SK-N-SH (cell line): ENCODE results near the gene SELENOM. TPM values are rescaled to one million over a fixed set of nuclear protein-coding genes. Genes with fewer than 3 reads are reported as not detected.
A peak's percentile ranks its signal among the peaks of the same experiment; 100 is the strongest.

Source experiments
- CTCF ChIA-PET: fragments of 300-600, 350-600 bp; formaldehyde crosslinking; extraction: SDS; loops from one replicate; lab custom pipeline; 2021; lab: Yijun Ruan, JAX
- POLR2A ChIA-PET: fragments of 350-600 bp; sonication (Branson Sonifier 250); formaldehyde crosslinking; extraction: SDS; loops from one replicate; lab custom pipeline; 2020; ENCODE audit warnings: antibody characterized with exemption, inconsistent platforms; lab: Yijun Ruan, JAX
- DNase-seq: peaks from one replicate; pipeline ENCODE4 v3.0.0; 2012
- H2AFZ ChIP-seq: fragments of 200-600 bp; sonication (generic); 2 replicates; pipeline ENCODE4 v1.8.1; 2016; ENCODE audit warnings: antibody characterized with exemption, mild to moderate bottlenecking, low read depth
- H3F3A ChIP-seq: fragments of 200-600 bp; sonication (generic); replicated peaks from 2 replicates; pipeline ENCODE3; 2016; ENCODE audit warnings: antibody characterized with exemption, mild to moderate bottlenecking; ENCODE audit not compliant: insufficient read depth
- H3K27ac ChIP-seq, 2 experiments: fragments of 200-500 bp in 1 of 2; fragments of 200-600 bp in 1 of 2; sonication (Bioruptor generic) in 1 of 2; sonication (generic), shearing (Covaris generic) in 1 of 2; 2 replicates each; pipeline versions ENCODE4 v1.5.1 to v1.6.1; 2014 to 2016; ENCODE audit warnings: low read depth in 2 of 2, inconsistent platforms in 1 of 2, low read length in 1 of 2, mild to moderate bottlenecking in 1 of 2, mixed read lengths in 1 of 2
- H3K27me3 ChIP-seq: fragments of 200-600 bp; sonication (generic), shearing (Covaris generic); 2 replicates; pipeline ENCODE4 v1.6.1; 2016; ENCODE audit warnings: mixed run types; ENCODE audit not compliant: insufficient read depth
- H3K36me3 ChIP-seq, 2 experiments: fragments of 200-500 bp in 1 of 2; fragments of 200-600 bp in 1 of 2; sonication (Bioruptor generic) in 1 of 2; sonication (generic) in 1 of 2; replicated peaks in 1 of 2; 2 replicates each; pipeline versions ENCODE3 to v1.5.1; 2014 to 2016; ENCODE audit warnings: low read length in 1 of 2, mild to moderate bottlenecking in 1 of 2; ENCODE audit not compliant: insufficient read depth in 2 of 2, control insufficient read depth in 1 of 2
- H3K4me1 ChIP-seq, 2 experiments: fragments of 200-500 bp in 1 of 2; fragments of 200-600 bp in 1 of 2; sonication (Bioruptor generic) in 1 of 2; sonication (generic), shearing (Covaris generic) in 1 of 2; 2 replicates each; pipeline versions ENCODE4 v1.5.1 to v1.6.1; 2014 to 2016; ENCODE audit warnings: low read depth in 1 of 2, low read length in 1 of 2, mixed run types in 1 of 2; ENCODE audit not compliant: insufficient read depth in 2 of 2, control insufficient read depth in 1 of 2
- H3K4me2 ChIP-seq: fragments of 200-600 bp; sonication (generic), shearing (Covaris generic); 2 replicates; pipeline ENCODE4 v1.6.1; 2017; ENCODE audit warnings: mixed run types
- H3K4me3 ChIP-seq, 2 experiments: fragments of 200-500 bp in 1 of 2; fragments of 200-600 bp in 1 of 2; sonication (Bioruptor generic) in 1 of 2; sonication (generic), shearing (Covaris generic) in 1 of 2; 2 replicates each; pipeline versions ENCODE4 v1.5.1 to v1.8.1; 2014 to 2016; ENCODE audit warnings: low read depth in 2 of 2, inconsistent platforms in 1 of 2, low read length in 1 of 2, mild to moderate bottlenecking in 1 of 2, mixed read lengths in 1 of 2, moderate library complexity in 1 of 2
- H3K79me2 ChIP-seq: fragments of 200-600 bp; sonication (generic); 2 replicates; pipeline ENCODE4 v1.8.1; 2017; ENCODE audit warnings: mild to moderate bottlenecking; ENCODE audit not compliant: insufficient read depth
- H3K9ac ChIP-seq: fragments of 200-600 bp; sonication (generic); 2 replicates; pipeline ENCODE4 v1.6.1; 2017; ENCODE audit warnings: mixed run types
- H3K9me2 ChIP-seq: fragments of 200-600 bp; sonication (generic); 2 replicates; pipeline ENCODE4 v1.6.1; 2017; ENCODE audit warnings: mixed run types
- H3K9me3 ChIP-seq: fragments of 200-600 bp; sonication (generic); 2 replicates; pipeline ENCODE4 v1.6.1; 2017; ENCODE audit warnings: mixed run types, mild to moderate bottlenecking, moderate library complexity
- H4K20me1 ChIP-seq: fragments of 200-600 bp; sonication (generic); 2 replicates; pipeline ENCODE4 v1.6.1; 2017; ENCODE audit warnings: mild to moderate bottlenecking, mixed run types; ENCODE audit not compliant: insufficient read depth
- CTCF ChIP-seq: fragments of 200-600 bp; sonication (generic); IDR thresholded peaks from 2 replicates; pipeline ENCODE4 v1.6.1; 2017; ENCODE audit warnings: antibody characterized with exemption, mild to moderate bottlenecking, moderate library complexity
- EZH2phosphoT487 ChIP-seq: fragments of 200-600 bp; sonication (generic); IDR thresholded peaks from 2 replicates; pipeline ENCODE4 v1.6.1; 2017; ENCODE audit warnings: low read depth, mixed run types, mild to moderate bottlenecking, antibody characterized with exemption, moderate library complexity, borderline replicate concordance
- FOSL2 ChIP-seq: IDR thresholded peaks from 2 replicates; pipeline ENCODE4 v1.4.0; 2012; ENCODE audit warnings: low read depth, mild to moderate bottlenecking, moderate library complexity, borderline replicate concordance
- FOXM1 ChIP-seq: IDR thresholded peaks from 2 replicates; pipeline ENCODE4 v1.4.0; 2012; ENCODE audit warnings: low read depth, mild to moderate bottlenecking
- GABPA ChIP-seq: IDR thresholded peaks from 2 replicates; pipeline ENCODE4 v1.4.0; 2012; ENCODE audit warnings: low read depth, mild to moderate bottlenecking
- IRF3 ChIP-seq: fragments of 150-350 bp; IDR thresholded peaks from 2 replicates; pipeline ENCODE4 v1.6.1; 2016; ENCODE audit warnings: mild to moderate bottlenecking, low read depth, low read length
- MAX ChIP-seq: IDR thresholded peaks from 2 replicates; pipeline ENCODE4 v1.4.0; 2012; ENCODE audit warnings: low read depth
- MEF2A ChIP-seq: IDR thresholded peaks from 2 replicates; pipeline ENCODE4 v1.4.0; 2012; ENCODE audit warnings: low read depth, borderline replicate concordance
- MXI1 ChIP-seq: IDR thresholded peaks from 2 replicates; pipeline ENCODE4 v1.6.1; 2012; ENCODE audit warnings: mild to moderate bottlenecking, low read depth, low read length, improper control_type of control experiment
- RAD21 ChIP-seq: IDR thresholded peaks from 2 replicates; pipeline ENCODE4 v1.6.1; 2012; ENCODE audit warnings: mild to moderate bottlenecking, low read length
- RCOR1 ChIP-seq: fragments of 150-350 bp; IDR thresholded peaks from 2 replicates; pipeline ENCODE4 v1.6.1; 2017; ENCODE audit warnings: antibody characterized with exemption, low read length
- REST ChIP-seq: IDR thresholded peaks from 2 replicates; pipeline ENCODE4 v1.6.1; 2012; ENCODE audit warnings: mild to moderate bottlenecking, low read depth, low read length, moderate library complexity
- RFX5 ChIP-seq: IDR thresholded peaks from 2 replicates; pipeline ENCODE4 v1.6.1; 2012; ENCODE audit warnings: mild to moderate bottlenecking, improper control_type of control experiment, low read length
- SIN3A ChIP-seq: IDR thresholded peaks from 2 replicates; pipeline ENCODE4 v1.6.1; 2012; ENCODE audit warnings: low read depth, mild to moderate bottlenecking, low read length, moderate library complexity, borderline replicate concordance
- TAF1 ChIP-seq: IDR thresholded peaks from 2 replicates; pipeline ENCODE4 v1.6.1; 2012; ENCODE audit warnings: low read depth, mild to moderate bottlenecking, low read length, moderate library complexity, borderline replicate concordance
- ZBTB33 ChIP-seq: IDR thresholded peaks from 2 replicates; pipeline ENCODE4 v1.4.0; 2012; ENCODE audit warnings: low read depth, borderline replicate concordance
- WGBS: methylation state at CpG from one replicate; pipeline ENCODE4 v1.1.6; 2017; ENCODE audit warnings: low lambda C conversion rate; 5-methylcytosine and 5-hydroxymethylcytosine counted together
- polyA plus RNA-seq, 3 experiments: library from polyadenylated mRNA; depleted of rRNA; stranded (reverse); fragments of >200 nt; gene quantifications; 2 replicates each; pipeline ENCODE4 v1.2.3, GENCODE V29; 2012

SELENOM gene
- polyA plus RNA-seq, 1 of the 3 experiments (the other 2 are of a cell fraction), result 117 TPM

- peak overlapping the region; percentile 88 for H3K4me2 ChIP-seq
These were observed 14.8 kb upstream of the SELENOM start for GRCh38 chr22:31122196-31122531.

More at GRCh38 chr22:31122196-31122531, 14.8 kb upstream of the SELENOM start:
- Histone ChIP-seq H3F3A (no peaks in the 10 kb centered on the region), H3K27ac (no peak overlapping the region; a peak in 1 of 4 replicates), H3K27me3 (no peaks in the 10 kb centered on the region), H4K20me1 (no peaks in the 10 kb centered on the region), H2AFZ (no peak overlapping the region), H3K9me2 (no peaks in the 10 kb centered on the region), H3K9me3 (no peaks in the 10 kb centered on the region), H3K79me2 (no peaks in the 10 kb centered on the region), H3K9ac (no peak overlapping the region), H3K36me3 (no peaks in the 10 kb centered on the region), H3K4me3 (no peak overlapping the region), H3K4me1 (peaks cover 0 to 45% of the 10 kb centered on the region in 2 experiments; a peak in 1 of 4 replicates)
- ChIA-PET POLR2A (interaction anchor here (1.0 to 1.8 kb wide), 3 partner anchors 15 to 37 kb away, joined by 3 to 6 read pairs (median 3); partner anchors contain the start of gene SELENOM), CTCF (interaction anchor here (0.6 to 8.2 kb wide), 6 partner anchors 13 to 39 kb away, joined by 3 to 52 read pairs (median 4); partner anchors contain the start of gene SELENOM)
- DNase-seq, result no peak
- TF ChIP-seq RAD21 (no peak), MAX (no peak), GABPA (no peak), RFX5 (no peak), ZBTB33 (no peak), IRF3 (no peak), TAF1 (no peak), REST (no peak), RCOR1 (no peak), SIN3A (no peak), CTCF (no peak), MXI1 (no peak), EZH2phosphoT487 (no peak), FOXM1 (no peak), FOSL2 (no peak), MEF2A (no peak)
- 89% methylated on average over 2 of the region's 2 CpGs for WGBS
